Left ventricle myocardium inferior (tissue), 1 donor: ENCODE results near the gene ARHGAP9. TPM values are rescaled to one million over a fixed set of nuclear protein-coding genes. Genes with fewer than 3 reads are reported as not detected.

Experiments used
- DNase-seq: peaks from one replicate; pipeline ENCODE4 v3.0.0-alpha.2; 2020
- H3K27ac ChIP-seq: fragments of 200-600 bp; replicated peaks from 2 replicates; pipeline ENCODE4 v1.8.0; 2021
- H3K27me3 ChIP-seq: fragments of 200-600 bp; 2 replicates; pipeline ENCODE4 v1.8.0; 2021; ENCODE audit warnings: low read depth
- H3K36me3 ChIP-seq: fragments of 200-600 bp; 2 replicates; pipeline ENCODE4 v1.8.0; 2021
- H3K4me1 ChIP-seq: fragments of 200-600 bp; 2 replicates; pipeline ENCODE4 v1.8.0; 2021
- H3K4me3 ChIP-seq: fragments of 200-600 bp; 2 replicates; pipeline ENCODE4 v1.8.0; 2021; ENCODE audit warnings: mild to moderate bottlenecking, moderate library complexity
- H3K9me3 ChIP-seq: fragments of 200-600 bp; replicated peaks from 2 replicates; pipeline ENCODE4 v1.8.0; 2021
- CTCF ChIP-seq: fragments of 200-600 bp; IDR thresholded peaks from 2 replicates; pipeline ENCODE4 v1.8.0; 2021; ENCODE audit warnings: antibody characterized with exemption, mild to moderate bottlenecking, borderline replicate concordance
- intact Hi-C: fragments of 100-400 bp; cut with micrococcal nuclease; formaldehyde crosslinking; loops from one replicate; pipeline ENCODE4 v1.11.0; 2022
- total RNA-seq: library from RNA; stranded (reverse); fragmentation: NEBNext Ultra II Directional; extraction: Animal tissue kit (Norgen Biotek cat#: 25700); gene quantifications from one replicate; pipeline ENCODE4 v1.2.1, GENCODE V29; 2021
- donor health status: DM: no; HTN: yes; CAD: no; lungs with severe emphysema.

ARHGAP9 gene
- total RNA-seq, 1 donor from 2014 or later: 4.2 TPM

- H3K27me3 ChIP-seq: no peaks in the 10 kb centered on the region
- no peak overlapping the region for H3K27ac ChIP-seq
- no peaks in the 10 kb centered on the region for H3K9me3 ChIP-seq
- no peak for TF ChIP-seq CTCF
- peaks cover 45% of the 10 kb centered on the region for H3K4me1 ChIP-seq
- DNase-seq: no peak
- intact Hi-C loops: no loop called here
- H3K36me3 ChIP-seq: peaks cover 65% of the 10 kb centered on the region
- no peak overlapping the region for H3K4me3 ChIP-seq
Measured at GRCh38 chr12:57525615-57526383, 46.1 kb upstream of the ARHGAP9 start.

- Histone ChIP-seq H3K27ac (peak overlapping the region; percentile 100), H3K4me3 (peak overlapping the region; percentile 93), H3K27me3 (no peaks in the 10 kb centered on the region), H3K4me1 (peaks cover 48% of the 10 kb centered on the region), H3K9me3 (no peaks in the 10 kb centered on the region), H3K36me3 (peaks cover 57% of the 10 kb centered on the region)
- intact Hi-C loops: no loop called here
- no peak for DNase-seq
- TF ChIP-seq CTCF: no peak
Measured at GRCh38 chr12:57524814-57525614, 45.3 kb upstream of the ARHGAP9 start.

- Histone ChIP-seq H3K27ac (peak overlapping the region; percentile 100), H3K4me3 (peak overlapping the region; percentile 93), H3K9me3 (no peaks in the 10 kb centered on the region), H3K36me3 (peaks cover 46% of the 10 kb centered on the region), H3K4me1 (peaks cover 53% of the 10 kb centered on the region), H3K27me3 (no peaks in the 10 kb centered on the region)
- no peak for DNase-seq
- TF ChIP-seq CTCF: no peak
- intact Hi-C loops: no loop called here
Measured at GRCh38 chr12:57523706-57524614, 44.3 kb upstream of the ARHGAP9 start.

- DNase-seq: peak; percentile 67
- peaks cover 62% of the 10 kb centered on the region for H3K4me1 ChIP-seq
- H3K9me3 ChIP-seq: no peaks in the 10 kb centered on the region
- H3K27me3 ChIP-seq: no peaks in the 10 kb centered on the region
- intact Hi-C loops: no loop called here
- H3K36me3 ChIP-seq: peaks cover 38% of the 10 kb centered on the region
- peak overlapping the region; percentile 100 for H3K27ac ChIP-seq
- peak overlapping the region; percentile 93 for H3K4me3 ChIP-seq
- no peak for TF ChIP-seq CTCF
Measured at GRCh38 chr12:57522887-57523705, 43.4 kb upstream of the ARHGAP9 start.
